HG03558 (cell line): ENCODE measurements around the gene LSR.

Experiments
- ATAC-seq: cut with Tn5 transposase; IDR thresholded peaks from one replicate; pipeline ENCODE4 v1.9.1; 2021; ENCODE audit warnings: moderate number of reproducible peaks; ENCODE audit not compliant: unreplicated experiment; ENCODE audit errors: extremely low read depth

Gene LSR

GRCh38 chr19:35297922-35298321 is 49.1 kb downstream of the LSR start:
- no peak for ATAC-seq

- no peak for ATAC-seq
Measured at GRCh38 chr19:35298561-35298972, 49.8 kb downstream of the LSR start.

DNA sequence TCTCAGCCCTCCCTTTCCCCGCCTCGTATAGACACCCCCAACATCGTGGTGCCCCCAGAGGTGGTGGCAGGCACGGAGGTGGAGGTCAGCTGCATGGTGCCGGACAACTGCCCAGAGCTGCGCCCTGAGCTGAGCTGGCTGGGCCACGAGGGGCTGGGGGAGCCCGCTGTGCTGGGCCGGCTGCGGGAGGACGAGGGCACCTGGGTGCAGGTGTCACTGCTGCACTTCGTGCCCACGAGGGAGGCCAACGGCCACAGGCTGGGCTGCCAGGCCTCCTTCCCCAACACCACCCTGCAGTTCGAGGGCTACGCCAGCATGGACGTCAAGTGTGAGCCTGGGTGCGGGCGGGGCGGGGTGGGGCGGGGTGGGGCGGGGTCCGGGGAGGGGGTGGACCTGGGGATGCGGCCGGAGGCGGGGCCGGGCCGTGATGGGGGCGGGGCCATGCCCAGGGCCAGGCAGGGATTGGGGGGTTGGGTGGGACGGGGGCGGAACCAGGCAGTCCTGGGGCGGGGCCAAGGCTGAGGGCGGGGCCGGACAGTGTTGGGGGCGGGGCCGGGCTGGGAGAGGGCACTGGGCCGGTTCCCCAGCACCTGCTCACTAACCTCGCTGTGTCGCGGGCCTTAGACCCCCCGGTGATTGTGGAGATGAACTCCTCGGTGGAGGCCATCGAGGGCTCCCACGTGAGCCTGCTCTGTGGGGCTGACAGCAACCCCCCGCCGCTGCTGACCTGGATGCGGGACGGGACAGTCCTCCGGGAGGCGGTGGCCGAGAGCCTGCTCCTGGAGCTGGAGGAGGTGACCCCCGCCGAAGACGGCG is 50.9 kb downstream of the LSR start:
- no peak for ATAC-seq

- no peak for ATAC-seq
Measured at GRCh38 chr19:35300339-35300649, 51.5 kb downstream of the LSR start.

- no peak for ATAC-seq
Measured at GRCh38 chr19:35301961-35302360, 53.2 kb downstream of the LSR start.

DNA sequence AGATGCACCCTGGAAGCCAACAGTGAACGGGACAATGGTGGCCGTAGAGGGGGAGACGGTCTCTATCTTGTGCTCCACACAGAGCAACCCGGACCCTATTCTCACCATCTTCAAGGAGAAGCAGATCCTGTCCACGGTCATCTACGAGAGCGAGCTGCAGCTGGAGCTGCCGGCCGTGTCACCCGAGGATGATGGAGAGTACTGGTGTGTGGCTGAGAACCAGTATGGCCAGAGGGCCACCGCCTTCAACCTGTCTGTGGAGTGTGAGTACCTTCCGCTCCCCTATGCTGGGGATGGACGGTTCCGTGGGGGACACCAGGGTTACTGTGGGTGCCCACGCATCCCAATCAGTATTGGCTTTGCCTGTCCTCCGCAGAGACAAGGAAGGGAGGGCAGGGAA is 53.6 kb downstream of the LSR start:
- ATAC-seq, result no peak

GRCh38 chr19:35303357-35303915 is 54.6 kb downstream of the LSR start:
- ATAC-seq, result no peak

- no peak for ATAC-seq
Measured at GRCh38 chr19:35304036-35304435, 55.2 kb downstream of the LSR start.

DNA sequence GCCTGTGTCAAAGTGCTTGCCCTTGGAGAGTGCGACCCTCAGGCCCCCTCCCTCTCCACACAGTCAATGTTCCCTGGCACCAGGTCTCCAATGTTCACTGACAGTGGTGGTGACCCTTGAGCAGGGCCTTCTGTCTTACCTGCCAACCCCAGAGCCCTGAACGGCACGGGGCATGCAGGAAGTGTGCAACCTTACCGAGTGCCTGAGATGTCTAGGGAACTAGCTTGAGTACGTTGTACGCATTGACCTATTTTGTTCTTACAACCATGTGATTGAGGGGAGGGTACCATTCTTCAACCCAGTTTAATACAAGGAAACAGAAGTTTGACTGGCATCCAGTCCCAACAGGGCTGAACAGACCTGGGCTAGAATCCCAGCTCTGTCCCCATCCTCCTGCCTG is 56.4 kb downstream of the LSR start:
- ATAC-seq, result no peak

DNA sequence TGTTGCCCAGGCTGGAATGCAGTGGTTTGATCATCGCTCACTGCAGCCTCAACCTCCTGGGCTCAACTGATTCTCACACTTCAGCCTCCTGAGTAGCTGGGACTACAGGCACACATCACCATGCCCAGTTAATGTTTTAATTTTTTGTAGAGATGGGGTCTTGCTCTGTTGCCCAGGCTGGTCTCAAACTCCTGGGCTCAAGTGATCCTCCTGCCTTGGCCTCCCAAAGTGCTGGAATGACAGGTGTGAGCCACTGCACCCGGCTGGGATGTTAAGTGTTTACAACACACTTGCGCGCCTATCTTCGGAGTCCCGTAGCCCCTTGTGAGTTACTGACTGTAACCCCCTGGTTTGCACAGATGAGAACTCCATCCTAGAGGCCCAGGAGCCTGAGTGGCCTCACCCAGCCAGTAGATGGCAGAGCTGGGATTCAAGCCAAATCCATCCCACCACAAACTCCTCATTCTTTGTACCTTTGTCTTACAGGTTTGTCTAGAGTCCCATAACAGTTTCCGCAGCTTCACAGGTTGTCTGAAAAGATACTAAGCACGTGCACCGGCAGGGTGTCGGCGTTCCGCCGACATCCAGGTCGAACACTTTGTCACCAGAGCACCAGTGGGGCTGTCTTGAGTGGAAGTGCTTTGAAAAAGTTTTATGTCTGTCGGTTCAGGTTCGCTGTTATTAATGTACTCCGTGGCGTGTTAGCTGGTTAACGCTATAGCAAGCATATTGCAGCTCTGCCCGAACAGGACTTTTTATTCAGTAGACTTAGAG is 57.9 kb downstream of the LSR start:
- no peak for ATAC-seq

DNA sequence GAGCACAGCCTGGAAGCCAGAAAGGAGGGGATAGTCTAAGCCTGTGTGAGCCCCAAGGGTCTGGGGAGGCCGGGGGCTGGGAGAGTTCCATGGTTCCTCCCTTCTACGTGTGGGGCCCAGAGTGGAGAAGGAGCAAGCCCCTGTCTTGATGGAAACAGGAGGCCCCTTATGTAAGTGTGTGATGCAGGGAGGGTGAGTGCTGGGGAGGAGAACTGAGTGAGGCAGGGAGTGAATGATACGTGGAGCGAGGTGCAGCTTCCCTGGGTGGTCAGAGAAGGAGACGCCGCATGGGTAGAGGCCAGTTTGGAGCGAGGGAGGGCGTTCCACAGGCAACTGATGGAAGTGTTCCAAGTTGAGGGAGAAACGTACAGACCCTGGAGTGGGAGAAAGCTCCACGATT is 59.1 kb downstream of the LSR start:
- no peak for ATAC-seq

DNA sequence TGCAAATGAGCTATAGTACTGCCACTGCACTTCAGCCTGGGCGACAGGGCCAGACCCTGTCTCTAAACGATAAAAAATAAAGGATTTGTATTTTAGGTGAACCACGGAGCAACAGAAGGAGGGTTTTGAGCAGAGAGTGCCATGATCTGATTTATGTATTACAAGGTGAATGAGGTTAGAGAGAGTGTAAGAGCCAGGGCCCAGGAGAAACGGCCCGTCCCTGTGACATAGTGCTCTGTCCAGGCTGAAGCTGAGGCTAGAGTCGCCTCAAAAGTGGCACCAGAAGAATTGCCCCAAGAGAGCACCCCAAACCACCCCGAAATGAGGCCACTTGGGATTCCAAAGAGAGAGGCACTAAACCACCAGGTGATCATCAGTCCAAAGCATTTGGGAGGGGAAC is 60.1 kb downstream of the LSR start:
- no peak for ATAC-seq

GRCh38 chr19:35309481-35310279 is 60.9 kb downstream of the LSR start:
- ATAC-seq, result no peak

GRCh38 chr19:35310331-35310730 is 61.5 kb downstream of the LSR start:
- ATAC-seq, result no peak

GRCh38 chr19:35310811-35311465 is 62.1 kb downstream of the LSR start:
- ATAC-seq, result no peak

GRCh38 chr19:35311901-35312665 is 63.3 kb downstream of the LSR start:
- no peak for ATAC-seq

DNA sequence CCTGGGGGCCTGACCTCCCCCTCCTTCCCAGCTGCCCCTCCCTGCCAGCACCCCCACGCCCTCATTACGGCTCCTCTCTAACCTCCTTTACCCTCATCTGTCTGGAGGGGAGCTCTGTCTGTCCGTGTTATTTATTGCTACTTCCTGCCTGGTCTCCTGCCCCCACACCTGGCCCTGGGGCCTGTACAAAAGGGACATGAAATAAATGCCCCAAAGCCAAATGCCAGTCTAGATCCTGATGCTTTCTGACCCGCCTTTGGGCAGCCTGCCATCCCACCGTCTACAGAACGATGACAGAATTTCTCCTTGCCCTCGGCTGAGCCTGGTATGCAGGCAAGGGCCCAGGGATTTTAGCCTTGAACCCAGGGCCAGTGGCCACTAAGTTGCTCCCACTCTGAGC is 64.8 kb downstream of the LSR start:
- no peak for ATAC-seq

DNA sequence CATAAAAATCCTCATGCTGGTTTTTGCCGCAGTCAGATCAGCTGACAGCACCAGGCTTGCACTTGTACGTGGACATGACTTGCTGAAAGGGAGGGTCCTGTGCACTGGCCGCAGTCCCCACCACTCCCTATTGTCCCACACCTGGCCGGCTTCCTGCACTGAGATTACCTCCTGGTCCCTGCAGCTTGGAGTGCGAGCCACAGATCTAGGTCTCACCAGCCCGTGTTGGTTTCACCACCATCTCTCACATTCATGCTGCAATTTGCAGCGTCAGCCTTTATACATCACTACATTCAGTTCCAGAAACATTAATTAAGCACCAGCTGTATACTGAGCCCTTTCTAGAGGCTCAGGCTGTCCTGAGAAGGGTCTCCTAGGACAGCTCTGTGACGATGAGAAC is 65.2 kb downstream of the LSR start:
- ATAC-seq, result no peak

- ATAC-seq, result no peak
Measured at GRCh38 chr19:35314858-35315470, 66.2 kb downstream of the LSR start.
